Common myeloid progenitor, CD34-positive (primary cell): ENCODE results near the gene SLC19A1.

Experiments
- CTCF ChIA-PET: fragments of 350-600 bp; sonication (Branson Sonifier 250); formaldehyde crosslinking; loops from one replicate; lab custom pipeline; 2021; ENCODE audit warnings: antibody characterized with exemption; lab: Charles Lee
- POLR2A ChIA-PET: fragments of 350-600 bp; sonication (Branson Sonifier 250); formaldehyde crosslinking; loops from one replicate; lab custom pipeline; 2021; ENCODE audit warnings: antibody characterized with exemption; lab: Charles Lee
- DNase-seq, 3 donors: peaks; one replicate each; pipeline versions ENCODE4 v3.0.0 to v3.0.0-alpha.2; 2013
- H3K27ac ChIP-seq, 2 experiments: 1 replicate in 1 of 2; 2 replicates in 1 of 2; pipeline ENCODE4 v1.7.0; 2013; ENCODE audit warnings: inconsistent platforms in 2 of 2, low read length in 2 of 2, mild to moderate bottlenecking in 2 of 2, low read depth in 1 of 2, moderate library complexity in 1 of 2; ENCODE audit not compliant: severe bottlenecking in 2 of 2, insufficient read depth in 1 of 2, poor library complexity in 1 of 2
- H3K27me3 ChIP-seq, 5 experiments: replicated peaks in 2 of 5; 1 replicate in 3 of 5; 2 replicates in 2 of 5; pipeline versions ENCODE4 v1.6.1 to v1.7.0; 2013; ENCODE audit warnings: low read length in 4 of 5, mild to moderate bottlenecking in 2 of 5, moderate library complexity in 2 of 5, inconsistent platforms in 1 of 5; ENCODE audit not compliant: insufficient read depth in 5 of 5, control insufficient read depth in 4 of 5
- H3K36me3 ChIP-seq, 4 experiments: 1 replicate in 2 of 4; 2 replicates in 2 of 4; pipeline versions ENCODE4 v1.6.1 to v1.7.0; 2013; ENCODE audit warnings: low read length in 3 of 4, control low read depth in 1 of 4, mild to moderate bottlenecking in 1 of 4; ENCODE audit not compliant: control insufficient read depth in 4 of 4, insufficient read depth in 4 of 4
- H3K4me1 ChIP-seq, 4 experiments: 1 replicate in 3 of 4; 2 replicates in 1 of 4; pipeline versions ENCODE4 v1.6.1 to v1.7.1; 2013; ENCODE audit warnings: low read length in 3 of 4, mild to moderate bottlenecking in 3 of 4, control low read depth in 1 of 4, inconsistent platforms in 1 of 4, moderate library complexity in 1 of 4; ENCODE audit not compliant: control insufficient read depth in 4 of 4, insufficient read depth in 4 of 4; ENCODE audit errors: control extremely low read depth in 1 of 4
- H3K4me3 ChIP-seq, 7 experiments: 1 replicate in 4 of 7; 2 replicates in 3 of 7; pipeline versions ENCODE4 v1.5.1 to v1.7.0; 2013; ENCODE audit warnings: mild to moderate bottlenecking in 7 of 7, low read length in 6 of 7, moderate library complexity in 6 of 7, inconsistent platforms in 2 of 7, low read depth in 2 of 7, control low read depth in 1 of 7; ENCODE audit not compliant: insufficient read depth in 4 of 7, control insufficient read depth in 1 of 7; ENCODE audit errors: extremely low read depth in 1 of 7
- H3K9me3 ChIP-seq, 5 experiments: 1 replicate in 4 of 5; 2 replicates in 1 of 5; pipeline versions ENCODE4 v1.6.1 to v1.7.1; 2013; ENCODE audit warnings: low read length in 4 of 5, mild to moderate bottlenecking in 2 of 5, inconsistent platforms in 1 of 5, low read depth in 1 of 5, moderate library complexity in 1 of 5; ENCODE audit not compliant: control insufficient read depth in 4 of 5, insufficient read depth in 2 of 5; ENCODE audit errors: control extremely low read depth in 1 of 5
- WGBS: methylation state at CpG from one replicate; pipeline ENCODE4 v1.1.5; 2013; ENCODE audit not compliant: insufficient coverage; 5-methylcytosine and 5-hydroxymethylcytosine counted together

Gene SLC19A1

GRCh38 chr21:45548711-45549491 is 6.7 kb upstream of the SLC19A1 start:
- no peaks in the 10 kb centered on the region for H3K9me3 ChIP-seq
- H3K27me3 ChIP-seq: no peaks in the 10 kb centered on the region
- H3K36me3 ChIP-seq: no peaks in the 10 kb centered on the region
- ChIA-PET CTCF (no interaction called here), POLR2A (interaction anchor here (0.5 kb wide), 1 partner anchor 1670 kb away, joined by 3 read pairs; no protein-coding TSS in a partner anchor)
- WGBS: 76% methylated on average over 5 of the region's 9 CpGs
- H3K4me1 ChIP-seq: peaks cover 5 to 49% (median 43%) of the 10 kb centered on the region in 4 experiments
- no peak overlapping the region for H3K4me3 ChIP-seq
- H3K27ac ChIP-seq: no peak overlapping the region
- DNase-seq: no peak

- POLR2A ChIA-PET: no interaction called here
- Histone ChIP-seq H3K4me1 (peaks cover 5 to 53% (median 48%) of the 10 kb centered on the region in 4 experiments), H3K9me3 (no peaks in the 10 kb centered on the region), H3K36me3 (no peaks in the 10 kb centered on the region), H3K27ac (no peak overlapping the region), H3K27me3 (no peaks in the 10 kb centered on the region), H3K4me3 (no peak overlapping the region)
- 100% methylated on average over 1 of the region's 3 CpGs for WGBS
- no peak for DNase-seq
- CTCF ChIA-PET: interaction anchor here (0.6 to 2.2 kb wide), 3 partner anchors 9 to 55 kb away, joined by 3 to 7 read pairs (median 3); no protein-coding TSS in a partner anchor
Observed at GRCh38 chr21:45547545-45547900, 5.3 kb upstream of the SLC19A1 start.

GRCh38 chr21:45546636-45547544 is 4.7 kb upstream of the SLC19A1 start:
- no peaks in the 10 kb centered on the region for H3K36me3 ChIP-seq
- no peaks in the 10 kb centered on the region for H3K27me3 ChIP-seq
- H3K27ac ChIP-seq: no peak overlapping the region
- DNase-seq: no peak
- ChIA-PET CTCF (interaction anchor here (1.0 to 2.2 kb wide), 2 partner anchors 10 to 56 kb away, joined by 3 to 7 read pairs; no protein-coding TSS in a partner anchor), POLR2A (interaction anchor here (0.7 kb wide), 1 partner anchor 273 kb away, joined by 4 read pairs; no protein-coding TSS in a partner anchor)
- H3K4me1 ChIP-seq: peaks cover 5 to 47% (median 41%) of the 10 kb centered on the region in 4 experiments
- no peak overlapping the region for H3K4me3 ChIP-seq
- WGBS: 98% methylated on average over 12 of the region's 16 CpGs
- no peaks in the 10 kb centered on the region for H3K9me3 ChIP-seq

- Histone ChIP-seq H3K27ac (no peak overlapping the region), H3K9me3 (no peaks in the 10 kb centered on the region), H3K4me3 (no peak overlapping the region), H3K4me1 (peaks cover 0 to 45% (median 39%) of the 10 kb centered on the region in 4 experiments), H3K36me3 (peaks cover 0 to 3% (median 0%) of the 10 kb centered on the region in 4 experiments), H3K27me3 (no peaks in the 10 kb centered on the region)
- POLR2A ChIA-PET: interaction anchor here (0.7 kb wide), 1 partner anchor 274 kb away, joined by 4 read pairs; no protein-coding TSS in a partner anchor
- CTCF ChIA-PET: interaction anchor here (2.2 kb wide), 1 partner anchor 11 kb away, joined by 7 read pairs; no protein-coding TSS in a partner anchor
- WGBS: 94% methylated on average over 19 of the region's 22 CpGs
- no peak for DNase-seq
Observed at GRCh38 chr21:45545691-45546531, 3.7 kb upstream of the SLC19A1 start.

- DNase-seq: no peak
- CTCF ChIA-PET: no interaction called here
- H3K36me3 ChIP-seq: peaks cover 0 to 5% (median 2%) of the 10 kb centered on the region in 4 experiments
- no peak overlapping the region for H3K27ac ChIP-seq
- H3K4me1 ChIP-seq: peaks cover 0 to 42% (median 39%) of the 10 kb centered on the region in 4 experiments
- WGBS: 95% methylated on average over 6 of the region's 6 CpGs
- H3K27me3 ChIP-seq: no peaks in the 10 kb centered on the region
- H3K9me3 ChIP-seq: no peaks in the 10 kb centered on the region
- no peak overlapping the region for H3K4me3 ChIP-seq
- POLR2A ChIA-PET: no interaction called here
Observed at GRCh38 chr21:45545236-45545570, 3.0 kb upstream of the SLC19A1 start.

- no peak for DNase-seq
- Histone ChIP-seq H3K36me3 (peaks cover 0 to 8% (median 4%) of the 10 kb centered on the region in 4 experiments), H3K4me1 (peaks cover 0 to 42% (median 33%) of the 10 kb centered on the region in 4 experiments), H3K27ac (no peak overlapping the region), H3K9me3 (no peaks in the 10 kb centered on the region), H3K27me3 (no peaks in the 10 kb centered on the region), H3K4me3 (no peak overlapping the region)
- POLR2A ChIA-PET: no interaction called here
- CTCF ChIA-PET: no interaction called here
- WGBS: 93% methylated on average over 18 of the region's 18 CpGs
Observed at GRCh38 chr21:45544449-45545235, 2.4 kb upstream of the SLC19A1 start.
